ENCODE measurements around the gene OLFM1.

Gene OLFM1

GRCh38 chr9:135166565-135166964, 79.1 kb downstream of the OLFM1 start:
- Histone ChIP-seq H3K4me1 (ENCODE audit: control insufficient read depth, insufficient read depth, low read length) (no peaks in the 10 kb centered on the region), H3K36me3 (ENCODE audit: insufficient read depth, low read length) (no peaks in the 10 kb centered on the region), H3K9me3 (replicated peaks; ENCODE audit: low read length) (no peaks in the 10 kb centered on the region), H3K4me3 (ENCODE audit: low read length) (no peak overlapping the region), H3K9ac (ENCODE audit: low read depth, low read length) (no peak overlapping the region), H3K27me3 (ENCODE audit: control insufficient read depth, insufficient read depth, low read length) (peaks cover 11% of the 10 kb centered on the region), H3K4me2 (ENCODE audit: low read length) (no peak overlapping the region)

DNA sequence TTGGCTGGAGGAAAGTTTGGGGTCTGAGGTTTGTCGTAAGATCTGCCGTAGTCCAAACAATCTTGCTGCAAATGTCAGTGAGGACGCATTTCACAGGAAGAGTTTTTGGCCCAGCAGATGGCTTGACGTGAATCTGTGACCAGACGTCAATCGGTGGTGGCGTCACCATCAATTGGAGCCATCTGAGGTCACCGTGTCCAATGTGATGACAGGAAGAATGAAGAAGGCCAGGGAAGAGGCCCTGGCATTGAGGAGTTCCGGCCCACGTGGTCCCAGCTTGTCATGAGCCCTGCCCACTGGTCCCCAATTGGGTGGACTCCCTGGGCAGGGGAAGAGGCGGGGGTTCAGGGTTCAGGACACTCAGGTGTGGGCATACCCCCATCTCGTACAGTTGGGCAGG, 79.9 kb downstream of the OLFM1 start:
- Histone ChIP-seq H3K9me3 (replicated peaks; ENCODE audit: low read length) (no peaks in the 10 kb centered on the region), H3K36me3 (ENCODE audit: insufficient read depth, low read length) (no peaks in the 10 kb centered on the region), H3K4me3 (ENCODE audit: low read length) (no peak overlapping the region), H3K27me3 (ENCODE audit: control insufficient read depth, insufficient read depth, low read length) (peaks cover 11% of the 10 kb centered on the region), H3K4me1 (ENCODE audit: control insufficient read depth, insufficient read depth, low read length) (no peaks in the 10 kb centered on the region), H3K4me2 (ENCODE audit: low read length) (no peak overlapping the region), H3K9ac (ENCODE audit: low read depth, low read length) (no peak overlapping the region)

- H3K27me3 ChIP-seq (ENCODE audit: control insufficient read depth, insufficient read depth, low read length), result peaks cover 11% of the 10 kb centered on the region
- H3K9me3 ChIP-seq (replicated peaks; ENCODE audit: low read length), result no peaks in the 10 kb centered on the region
- no peak overlapping the region for H3K4me3 ChIP-seq (ENCODE audit: low read length)
- H3K9ac ChIP-seq (ENCODE audit: low read depth, low read length), result no peak overlapping the region
- no peaks in the 10 kb centered on the region for H3K4me1 ChIP-seq (ENCODE audit: control insufficient read depth, insufficient read depth, low read length)
- H3K36me3 ChIP-seq (ENCODE audit: insufficient read depth, low read length), result no peaks in the 10 kb centered on the region
- no peak overlapping the region for H3K4me2 ChIP-seq (ENCODE audit: low read length)
These were observed 80.6 kb downstream of the OLFM1 start for GRCh38 chr9:135167849-135168655.

- Histone ChIP-seq H3K4me2 (ENCODE audit: low read length) (no peak overlapping the region), H3K27me3 (ENCODE audit: control insufficient read depth, insufficient read depth, low read length) (peaks cover 11% of the 10 kb centered on the region), H3K36me3 (ENCODE audit: insufficient read depth, low read length) (no peaks in the 10 kb centered on the region), H3K4me3 (ENCODE audit: low read length) (no peak overlapping the region), H3K9ac (ENCODE audit: low read depth, low read length) (no peak overlapping the region), H3K4me1 (ENCODE audit: control insufficient read depth, insufficient read depth, low read length) (no peaks in the 10 kb centered on the region), H3K9me3 (replicated peaks; ENCODE audit: low read length) (no peaks in the 10 kb centered on the region)
These were observed 82.3 kb downstream of the OLFM1 start for GRCh38 chr9:135169709-135170226.

- Histone ChIP-seq H3K9me3 (replicated peaks; ENCODE audit: low read length) (no peaks in the 10 kb centered on the region), H3K4me3 (ENCODE audit: low read length) (no peak overlapping the region), H3K36me3 (ENCODE audit: insufficient read depth, low read length) (no peaks in the 10 kb centered on the region), H3K9ac (ENCODE audit: low read depth, low read length) (no peak overlapping the region), H3K4me2 (ENCODE audit: low read length) (no peak overlapping the region), H3K27me3 (ENCODE audit: control insufficient read depth, insufficient read depth, low read length) (peaks cover 11% of the 10 kb centered on the region), H3K4me1 (ENCODE audit: control insufficient read depth, insufficient read depth, low read length) (no peaks in the 10 kb centered on the region)
These were observed 83.1 kb downstream of the OLFM1 start for GRCh38 chr9:135170535-135170934.
